BE2C (cell line): ENCODE results near the gene GJB3.

Experiments
- DNase-seq: peaks from one replicate; pipeline ENCODE4 v3.0.0-alpha.2; 2020
- H3K27me3 ChIP-seq: fragments of 250-450 bp; sonication (Bioruptor Pico); 2 replicates; pipeline ENCODE4 v1.5.1; 2020; ENCODE audit warnings: mild to moderate bottlenecking
- H3K36me3 ChIP-seq: fragments of 250-450 bp; sonication (Bioruptor Pico); 2 replicates; pipeline ENCODE4 v1.5.1; 2020; ENCODE audit warnings: mild to moderate bottlenecking
- H3K4me1 ChIP-seq: fragments of 250-450 bp; sonication (Bioruptor Pico); 2 replicates; pipeline ENCODE4 v1.5.1; 2020
- H3K4me3 ChIP-seq: 2 replicates; pipeline ENCODE4 v1.5.1; 2011; ENCODE audit warnings: low read depth, low read length
- H3K9me3 ChIP-seq: fragments of 250-450 bp; sonication (Bioruptor Pico); 2 replicates; pipeline ENCODE4 v1.5.1; 2020
- TF ChIP-seq, protein P1 (sequence below): IDR thresholded peaks from 2 replicates; pipeline ENCODE4 v1.5.1; 2012; ENCODE audit warnings: mild to moderate bottlenecking, low read depth, low read length

GJB3 gene

GRCh38 chr1:34780528-34780927, 486 bp upstream of the GJB3 start:
- H3K4me3 ChIP-seq, result no peak overlapping the region
- TF ChIP-seq, protein P1, sequence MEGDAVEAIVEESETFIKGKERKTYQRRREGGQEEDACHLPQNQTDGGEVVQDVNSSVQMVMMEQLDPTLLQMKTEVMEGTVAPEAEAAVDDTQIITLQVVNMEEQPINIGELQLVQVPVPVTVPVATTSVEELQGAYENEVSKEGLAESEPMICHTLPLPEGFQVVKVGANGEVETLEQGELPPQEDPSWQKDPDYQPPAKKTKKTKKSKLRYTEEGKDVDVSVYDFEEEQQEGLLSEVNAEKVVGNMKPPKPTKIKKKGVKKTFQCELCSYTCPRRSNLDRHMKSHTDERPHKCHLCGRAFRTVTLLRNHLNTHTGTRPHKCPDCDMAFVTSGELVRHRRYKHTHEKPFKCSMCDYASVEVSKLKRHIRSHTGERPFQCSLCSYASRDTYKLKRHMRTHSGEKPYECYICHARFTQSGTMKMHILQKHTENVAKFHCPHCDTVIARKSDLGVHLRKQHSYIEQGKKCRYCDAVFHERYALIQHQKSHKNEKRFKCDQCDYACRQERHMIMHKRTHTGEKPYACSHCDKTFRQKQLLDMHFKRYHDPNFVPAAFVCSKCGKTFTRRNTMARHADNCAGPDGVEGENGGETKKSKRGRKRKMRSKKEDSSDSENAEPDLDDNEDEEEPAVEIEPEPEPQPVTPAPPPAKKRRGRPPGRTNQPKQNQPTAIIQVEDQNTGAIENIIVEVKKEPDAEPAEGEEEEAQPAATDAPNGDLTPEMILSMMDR, result no peak
- DNase-seq, result no peak
- no peaks in the 10 kb centered on the region for H3K4me1 ChIP-seq
- peaks cover 16% of the 10 kb centered on the region for H3K27me3 ChIP-seq
- H3K9me3 ChIP-seq, result no peaks in the 10 kb centered on the region
- H3K36me3 ChIP-seq, result no peaks in the 10 kb centered on the region

- Histone ChIP-seq H3K36me3 (no peaks in the 10 kb centered on the region), H3K4me3 (no peak overlapping the region), H3K4me1 (no peaks in the 10 kb centered on the region), H3K9me3 (no peaks in the 10 kb centered on the region), H3K27me3 (peaks cover 16% of the 10 kb centered on the region)
- DNase-seq, result no peak
- TF ChIP-seq, protein P1, result no peak
These were observed 904 bp downstream of the GJB3 start for GRCh38 chr1:34781844-34782391.

DNA sequence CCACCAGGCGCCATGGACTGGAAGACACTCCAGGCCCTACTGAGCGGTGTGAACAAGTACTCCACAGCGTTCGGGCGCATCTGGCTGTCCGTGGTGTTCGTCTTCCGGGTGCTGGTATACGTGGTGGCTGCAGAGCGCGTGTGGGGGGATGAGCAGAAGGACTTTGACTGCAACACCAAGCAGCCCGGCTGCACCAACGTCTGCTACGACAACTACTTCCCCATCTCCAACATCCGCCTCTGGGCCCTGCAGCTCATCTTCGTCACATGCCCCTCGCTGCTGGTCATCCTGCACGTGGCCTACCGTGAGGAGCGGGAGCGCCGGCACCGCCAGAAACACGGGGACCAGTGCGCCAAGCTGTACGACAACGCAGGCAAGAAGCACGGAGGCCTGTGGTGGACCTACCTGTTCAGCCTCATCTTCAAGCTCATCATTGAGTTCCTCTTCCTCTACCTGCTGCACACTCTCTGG, 3.8 kb downstream of the GJB3 start:
- Histone ChIP-seq H3K36me3 (no peaks in the 10 kb centered on the region), H3K9me3 (no peaks in the 10 kb centered on the region), H3K27me3 (peaks cover 16% of the 10 kb centered on the region), H3K4me1 (no peaks in the 10 kb centered on the region), H3K4me3 (no peak overlapping the region)
- DNase-seq, result no peak
- TF ChIP-seq, protein P1, result no peak

DNA sequence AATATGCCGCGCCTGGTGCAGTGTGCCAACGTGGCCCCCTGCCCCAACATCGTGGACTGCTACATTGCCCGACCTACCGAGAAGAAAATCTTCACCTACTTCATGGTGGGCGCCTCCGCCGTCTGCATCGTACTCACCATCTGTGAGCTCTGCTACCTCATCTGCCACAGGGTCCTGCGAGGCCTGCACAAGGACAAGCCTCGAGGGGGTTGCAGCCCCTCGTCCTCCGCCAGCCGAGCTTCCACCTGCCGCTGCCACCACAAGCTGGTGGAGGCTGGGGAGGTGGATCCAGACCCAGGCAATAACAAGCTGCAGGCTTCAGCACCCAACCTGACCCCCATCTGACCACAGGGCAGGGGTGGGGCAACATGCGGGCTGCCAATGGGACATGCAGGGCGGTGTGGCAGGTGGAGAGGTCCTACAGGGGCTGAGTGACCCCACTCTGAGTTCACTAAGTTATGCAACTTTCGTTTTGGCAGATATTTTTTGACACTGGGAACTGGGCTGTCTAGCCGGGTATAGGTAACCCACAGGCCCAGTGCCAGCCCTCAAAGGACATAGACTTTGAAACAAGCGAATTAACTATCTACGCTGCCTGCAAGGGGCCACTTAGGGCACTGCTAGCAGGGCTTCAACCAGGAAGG, 4.3 kb downstream of the GJB3 start:
- H3K4me1 ChIP-seq, result no peaks in the 10 kb centered on the region
- no peak for DNase-seq
- peaks cover 16% of the 10 kb centered on the region for H3K27me3 ChIP-seq
- no peaks in the 10 kb centered on the region for H3K9me3 ChIP-seq
- H3K4me3 ChIP-seq, result no peak overlapping the region
- H3K36me3 ChIP-seq, result no peaks in the 10 kb centered on the region
- TF ChIP-seq, protein P1, result no peak

DNA sequence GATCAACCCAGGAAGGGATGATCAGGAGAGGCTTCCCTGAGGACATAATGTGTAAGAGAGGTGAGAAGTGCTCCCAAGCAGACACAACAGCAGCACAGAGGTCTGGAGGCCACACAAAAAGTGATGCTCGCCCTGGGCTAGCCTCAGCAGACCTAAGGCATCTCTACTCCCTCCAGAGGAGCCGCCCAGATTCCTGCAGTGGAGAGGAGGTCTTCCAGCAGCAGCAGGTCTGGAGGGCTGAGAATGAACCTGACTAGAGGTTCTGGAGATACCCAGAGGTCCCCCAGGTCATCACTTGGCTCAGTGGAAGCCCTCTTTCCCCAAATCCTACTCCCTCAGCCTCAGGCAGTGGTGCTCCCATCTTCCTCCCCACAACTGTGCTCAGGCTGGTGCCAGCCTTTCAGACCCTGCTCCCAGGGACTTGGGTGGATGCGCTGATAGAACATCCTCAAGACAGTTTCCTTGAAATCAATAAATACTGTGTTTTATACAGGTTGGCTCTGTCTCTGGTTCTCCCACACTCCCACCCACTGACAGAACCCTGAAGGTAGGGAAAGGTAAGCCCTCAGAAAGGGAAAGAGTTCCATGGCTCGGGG, 5.0 kb downstream of the GJB3 start:
- DNase-seq, result no peak
- H3K27me3 ChIP-seq, result peaks cover 14% of the 10 kb centered on the region
- TF ChIP-seq, protein P1, result no peak
- H3K9me3 ChIP-seq, result no peaks in the 10 kb centered on the region
- H3K4me1 ChIP-seq, result no peaks in the 10 kb centered on the region
- no peaks in the 10 kb centered on the region for H3K36me3 ChIP-seq
- no peak overlapping the region for H3K4me3 ChIP-seq
